Nephron progenitor cell (in vitro differentiated cells): ENCODE results near the gene GABRG1.

Experiments
- DNase-seq: peaks from one replicate; pipeline ENCODE4 v3.0.0; 2021
- H3K27ac Mint-ChIP-seq: 2 replicates; pipeline ENCODE4 v1.8.0; 2021; ENCODE audit warnings: mild to moderate bottlenecking, moderate library complexity, mixed read lengths
- H3K27me3 Mint-ChIP-seq: 2 replicates; pipeline ENCODE4 v1.8.0; 2021; ENCODE audit warnings: mild to moderate bottlenecking, low read depth, mixed read lengths; ENCODE audit not compliant: poor library complexity
- H3K36me3 Mint-ChIP-seq: 2 replicates; pipeline ENCODE4 v1.8.0; 2021; ENCODE audit warnings: low read depth, mixed read lengths
- H3K4me1 Mint-ChIP-seq: 2 replicates; pipeline ENCODE4 v1.8.0; 2021; ENCODE audit warnings: mixed read lengths
- H3K4me3 Mint-ChIP-seq: 2 replicates; pipeline ENCODE4 v1.8.0; 2021; ENCODE audit warnings: mild to moderate bottlenecking, moderate library complexity, mixed read lengths
- H3K9me3 Mint-ChIP-seq: 2 replicates; pipeline ENCODE4 v1.8.0; 2021; ENCODE audit warnings: mild to moderate bottlenecking, moderate library complexity, mixed read lengths
- CTCF ChIP-seq: fragments of 200-600 bp; sonication (generic); IDR thresholded peaks from 2 replicates; pipeline ENCODE4 v1.5.0; 2021; ENCODE audit warnings: antibody characterized with exemption

The GABRG1 gene

GRCh38 chr4:46081248-46081647 lies 42.6 kb downstream of the GABRG1 start:
- Mint-ChIP-seq H3K9me3 (no peaks in the 10 kb centered on the region), H3K27me3 (no peaks in the 10 kb centered on the region), H3K36me3 (no peaks in the 10 kb centered on the region), H3K27ac (no peak overlapping the region), H3K4me1 (no peaks in the 10 kb centered on the region), H3K4me3 (no peak overlapping the region)
- TF ChIP-seq CTCF = no peak
- no peak for DNase-seq

DNA sequence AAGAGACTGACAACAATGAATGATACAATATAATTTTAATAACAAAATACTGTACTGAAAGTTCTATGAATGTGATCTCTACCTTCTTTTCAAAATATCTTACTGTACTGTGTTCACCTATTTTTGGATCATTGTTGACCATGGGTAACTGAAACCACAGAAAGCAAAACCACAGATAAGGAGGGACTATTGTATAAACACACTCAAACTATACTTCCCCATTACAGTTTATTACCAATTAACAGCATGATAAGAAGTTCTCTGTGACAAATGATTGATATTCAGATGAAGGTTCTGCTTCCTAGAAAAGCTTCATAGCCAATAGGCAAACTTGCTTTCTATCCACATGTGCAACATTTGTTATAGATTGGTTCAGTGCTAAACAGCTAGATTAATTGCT lies 50.1 kb downstream of the GABRG1 start:
- H3K27ac Mint-ChIP-seq = no peak overlapping the region
- DNase-seq = no peak
- no peak for TF ChIP-seq CTCF

DNA sequence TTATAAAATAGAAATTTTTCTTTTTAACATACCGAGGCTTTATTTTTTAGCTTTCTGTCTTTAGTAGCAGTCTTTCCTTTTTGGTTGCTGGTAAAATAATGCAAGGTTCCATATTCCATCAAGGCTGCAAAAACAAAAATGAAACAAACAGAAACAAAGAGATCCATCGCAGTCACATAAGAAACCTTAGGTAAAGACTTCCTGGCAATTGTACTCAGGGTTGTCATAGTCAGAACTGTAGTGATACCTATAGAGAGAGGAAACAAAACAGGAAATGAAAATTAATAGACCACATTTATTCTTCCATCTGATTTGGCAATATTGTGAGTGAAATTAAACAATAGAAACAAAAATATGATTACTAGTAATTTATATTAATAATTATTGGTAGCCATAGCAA lies 72.5 kb downstream of the GABRG1 start:
- no peaks in the 10 kb centered on the region for H3K36me3 Mint-ChIP-seq
- no peak for TF ChIP-seq CTCF
- H3K27ac Mint-ChIP-seq = no peak overlapping the region
- no peak for DNase-seq
- H3K9me3 Mint-ChIP-seq = no peaks in the 10 kb centered on the region
- H3K4me3 Mint-ChIP-seq = no peak overlapping the region
- no peaks in the 10 kb centered on the region for H3K4me1 Mint-ChIP-seq
- H3K27me3 Mint-ChIP-seq = peaks cover 4% of the 10 kb centered on the region

More for the DNA sequence above, 50.1 kb downstream of the GABRG1 start:
- Mint-ChIP-seq H3K27me3 (no peaks in the 10 kb centered on the region), H3K9me3 (no peaks in the 10 kb centered on the region), H3K36me3 (no peaks in the 10 kb centered on the region), H3K4me3 (no peak overlapping the region), H3K4me1 (no peaks in the 10 kb centered on the region)

DNA sequence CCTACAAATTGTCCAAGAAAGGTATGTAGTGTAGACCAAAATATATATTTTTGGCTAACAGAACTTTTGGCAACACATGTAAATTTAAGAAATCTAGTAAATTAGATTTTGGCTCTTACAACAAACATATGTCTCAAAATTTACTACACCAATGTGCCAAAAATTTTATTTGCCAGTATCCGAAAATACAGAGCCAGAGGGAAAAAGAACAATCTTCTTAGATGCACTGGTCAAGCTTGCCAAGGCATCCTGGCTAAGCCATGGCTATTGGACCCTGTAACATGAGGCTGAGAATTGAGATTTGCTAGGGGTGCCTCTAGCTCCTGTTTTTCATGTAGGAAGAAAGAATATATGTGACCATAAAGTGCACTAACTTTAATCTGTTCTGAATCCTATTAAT lies 91.8 kb downstream of the GABRG1 start:
- TF ChIP-seq CTCF = no peak
- Mint-ChIP-seq H3K9me3 (no peaks in the 10 kb centered on the region), H3K27ac (no peak overlapping the region), H3K36me3 (no peaks in the 10 kb centered on the region), H3K4me3 (no peak overlapping the region), H3K27me3 (no peaks in the 10 kb centered on the region), H3K4me1 (no peaks in the 10 kb centered on the region)
- no peak for DNase-seq

- no peaks in the 10 kb centered on the region for H3K4me1 Mint-ChIP-seq
- no peak for TF ChIP-seq CTCF
- no peaks in the 10 kb centered on the region for H3K9me3 Mint-ChIP-seq
- peaks cover 5% of the 10 kb centered on the region for H3K27me3 Mint-ChIP-seq
- DNase-seq = peak; percentile 35
- no peaks in the 10 kb centered on the region for H3K36me3 Mint-ChIP-seq
- H3K4me3 Mint-ChIP-seq = no peak overlapping the region
- H3K27ac Mint-ChIP-seq = no peak overlapping the region
Measured at GRCh38 chr4:46016306-46016705, 107.5 kb downstream of the GABRG1 start.

DNA sequence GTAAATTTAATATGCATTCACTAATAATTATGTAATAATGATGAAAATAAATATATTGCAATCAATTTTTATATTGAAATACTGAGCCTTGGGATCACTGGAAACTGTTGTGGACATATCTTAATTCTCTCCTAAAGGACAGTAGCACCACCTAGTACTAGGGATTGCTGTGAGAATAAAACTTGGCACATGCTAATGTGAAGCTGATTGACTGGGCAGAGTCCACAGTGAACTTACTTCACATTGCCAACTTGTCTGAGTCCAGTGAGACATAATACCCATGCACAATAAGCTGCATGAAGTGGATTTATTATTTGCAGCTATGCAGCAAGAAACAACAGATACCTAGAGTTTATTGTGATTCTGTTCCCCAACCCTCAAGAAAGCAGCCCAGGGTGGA lies 131.1 kb downstream of the GABRG1 start:
- no peak for TF ChIP-seq CTCF
- DNase-seq = no peak
- Mint-ChIP-seq H3K27ac (no peak overlapping the region), H3K4me1 (peaks cover 6% of the 10 kb centered on the region), H3K27me3 (no peaks in the 10 kb centered on the region), H3K9me3 (no peaks in the 10 kb centered on the region), H3K4me3 (no peak overlapping the region), H3K36me3 (no peaks in the 10 kb centered on the region)
